ENCODE results near the gene CSNK1G2. TPM values are rescaled to one million over a fixed set of nuclear protein-coding genes. Genes with fewer than 3 reads are reported as not detected.

CSNK1G2 gene
- total and polyA plus RNA-seq, 2 of the 13 experiments (the other 11 are each of a cell fraction or from before 2014, with no cell fraction given) = 53.8 to 72.5 TPM

DNA sequence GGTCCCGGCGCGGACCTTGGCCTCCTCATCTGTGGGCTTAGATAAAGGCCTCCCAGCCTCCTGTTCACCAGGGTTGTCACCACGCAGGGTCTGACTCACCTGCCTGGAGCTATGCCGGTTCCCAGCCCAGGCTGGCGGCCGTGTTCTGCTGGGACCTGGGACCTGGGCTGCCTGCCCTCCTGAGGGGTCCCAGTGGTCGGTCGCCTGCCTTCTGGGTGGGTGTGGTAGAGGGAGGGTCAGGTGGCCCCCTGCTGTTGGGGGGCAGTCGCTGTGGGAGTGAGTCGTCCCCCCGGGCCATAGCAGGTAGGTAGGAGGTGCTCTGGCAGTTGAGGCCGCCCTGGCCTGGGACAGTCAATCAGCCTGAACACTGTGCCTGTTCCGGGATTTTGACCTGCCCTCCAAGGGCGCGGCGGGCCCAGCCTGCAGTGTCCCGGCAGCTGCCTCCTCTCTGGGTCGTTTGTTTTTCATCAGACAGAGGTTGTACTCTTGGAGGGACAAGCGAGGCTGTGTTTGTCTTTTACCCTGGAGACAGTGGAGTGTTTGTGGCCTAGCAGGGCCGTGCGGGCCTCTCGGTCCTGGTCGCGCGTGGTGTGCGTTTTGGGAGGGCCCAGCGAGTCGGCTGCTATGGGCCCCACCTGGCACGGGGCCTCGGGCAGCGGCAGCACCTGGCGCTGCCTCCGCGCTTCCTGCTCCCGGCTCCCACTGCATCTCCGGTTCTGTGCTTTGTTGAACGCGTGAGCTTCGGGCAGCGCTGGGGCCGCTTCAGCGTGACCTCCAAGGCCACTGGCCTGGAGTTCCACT is 33.2 kb upstream of the CSNK1G2 start (continued):
- TF ChIP-seq CENPT (CRISPR knock-in tag; IDR thresholded peaks at IDR 0.05; ENCODE audit: low read depth) (0 out of 2 replicates have a peak, but pooled peaks have one; percentile 47), SMAD1 (CRISPR knock-in tag; IDR thresholded peaks at IDR 0.05; ENCODE audit: borderline replicate concordance, low read depth) (peak; percentile 11; the same call in 1 of the 2 replicates), KLF6 (CRISPR knock-in tag; IDR thresholded peaks at IDR 0.05) (no peak), CREB1 (IDR thresholded peaks at IDR 0.05) (no peak), CREB1 (CRISPR knock-in tag; IDR thresholded peaks at IDR 0.05) (no peak), HHEX (CRISPR knock-in tag; IDR thresholded peaks at IDR 0.05) (no peak), SKI (IDR thresholded peaks at IDR 0.05; ENCODE audit: partially characterized antibody) (no peak), ZNF17 (CRISPR knock-in tag; IDR thresholded peaks at IDR 0.05) (no peak), ZNF263 (CRISPR knock-in tag; IDR thresholded peaks at IDR 0.05) (0 out of 2 replicates have a peak, but pooled peaks have one; percentile 17), ZNF773 (CRISPR knock-in tag; IDR thresholded peaks at IDR 0.05; ENCODE audit: borderline replicate concordance) (no peak), ZNF34 (CRISPR knock-in tag; IDR thresholded peaks at IDR 0.05; ENCODE audit: borderline replicate concordance) (no peak), HNRNPL (IDR thresholded peaks at IDR 0.05; ENCODE audit: low read depth, low read length) (peak; percentile 74; the same call in 1 of the 2 replicates), ZSCAN22 (CRISPR knock-in tag; IDR thresholded peaks at IDR 0.05) (no peak), PHB2 (IDR thresholded peaks at IDR 0.05; ENCODE audit: partially characterized antibody) (no peak), ZBTB7A (CRISPR knock-in tag; IDR thresholded peaks at IDR 0.05) (no peak), HOXD1 (CRISPR knock-in tag; IDR thresholded peaks at IDR 0.05) (no peak), ETV6 (CRISPR knock-in tag; conservative IDR thresholded peaks at IDR 0.05) (no peak), HNRNPH1 (optimal IDR thresholded peaks at IDR 0.05; ENCODE audit: low read depth, low read length) (no peak)
- TF ChIP-seq, protein P1, sequence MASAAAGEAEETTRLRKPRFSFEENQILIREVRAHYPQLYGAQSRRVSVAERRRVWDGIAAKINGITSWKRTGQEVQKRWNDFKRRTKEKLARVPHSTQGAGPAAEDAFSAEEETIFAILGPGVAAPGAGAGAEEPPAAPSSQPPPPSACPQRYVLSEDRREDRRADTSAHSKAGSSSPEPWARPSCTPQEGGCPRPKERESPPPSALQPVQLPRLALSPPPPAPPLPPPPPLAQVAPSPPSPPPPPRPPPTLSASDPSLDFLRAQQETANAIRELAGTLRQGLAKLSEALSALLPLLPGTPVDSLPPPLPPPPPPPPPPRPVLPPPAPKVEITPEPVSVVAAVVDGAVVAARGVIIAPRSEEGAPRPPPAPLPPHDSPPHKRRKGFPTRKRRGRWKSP (CRISPR knock-in tag; IDR thresholded peaks at IDR 0.05) = no peak; the same call in 1 of the 2 replicates
- TF ChIP-seq, protein P2, sequence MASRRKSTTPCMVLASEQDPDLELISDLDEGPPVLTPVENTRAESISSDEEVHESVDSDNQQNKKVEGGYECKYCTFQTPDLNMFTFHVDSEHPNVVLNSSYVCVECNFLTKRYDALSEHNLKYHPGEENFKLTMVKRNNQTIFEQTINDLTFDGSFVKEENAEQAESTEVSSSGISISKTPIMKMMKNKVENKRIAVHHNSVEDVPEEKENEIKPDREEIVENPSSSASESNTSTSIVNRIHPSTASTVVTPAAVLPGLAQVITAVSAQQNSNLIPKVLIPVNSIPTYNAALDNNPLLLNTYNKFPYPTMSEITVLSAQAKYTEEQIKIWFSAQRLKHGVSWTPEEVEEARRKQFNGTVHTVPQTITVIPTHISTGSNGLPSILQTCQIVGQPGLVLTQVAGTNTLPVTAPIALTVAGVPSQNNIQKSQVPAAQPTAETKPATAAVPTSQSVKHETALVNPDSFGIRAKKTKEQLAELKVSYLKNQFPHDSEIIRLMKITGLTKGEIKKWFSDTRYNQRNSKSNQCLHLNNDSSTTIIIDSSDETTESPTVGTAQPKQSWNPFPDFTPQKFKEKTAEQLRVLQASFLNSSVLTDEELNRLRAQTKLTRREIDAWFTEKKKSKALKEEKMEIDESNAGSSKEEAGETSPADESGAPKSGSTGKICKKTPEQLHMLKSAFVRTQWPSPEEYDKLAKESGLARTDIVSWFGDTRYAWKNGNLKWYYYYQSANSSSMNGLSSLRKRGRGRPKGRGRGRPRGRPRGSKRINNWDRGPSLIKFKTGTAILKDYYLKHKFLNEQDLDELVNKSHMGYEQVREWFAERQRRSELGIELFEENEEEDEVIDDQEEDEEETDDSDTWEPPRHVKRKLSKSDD (CRISPR knock-in tag; IDR thresholded peaks at IDR 0.05; ENCODE audit: low read depth) = no peak
- TF ChIP-seq, protein P3, sequence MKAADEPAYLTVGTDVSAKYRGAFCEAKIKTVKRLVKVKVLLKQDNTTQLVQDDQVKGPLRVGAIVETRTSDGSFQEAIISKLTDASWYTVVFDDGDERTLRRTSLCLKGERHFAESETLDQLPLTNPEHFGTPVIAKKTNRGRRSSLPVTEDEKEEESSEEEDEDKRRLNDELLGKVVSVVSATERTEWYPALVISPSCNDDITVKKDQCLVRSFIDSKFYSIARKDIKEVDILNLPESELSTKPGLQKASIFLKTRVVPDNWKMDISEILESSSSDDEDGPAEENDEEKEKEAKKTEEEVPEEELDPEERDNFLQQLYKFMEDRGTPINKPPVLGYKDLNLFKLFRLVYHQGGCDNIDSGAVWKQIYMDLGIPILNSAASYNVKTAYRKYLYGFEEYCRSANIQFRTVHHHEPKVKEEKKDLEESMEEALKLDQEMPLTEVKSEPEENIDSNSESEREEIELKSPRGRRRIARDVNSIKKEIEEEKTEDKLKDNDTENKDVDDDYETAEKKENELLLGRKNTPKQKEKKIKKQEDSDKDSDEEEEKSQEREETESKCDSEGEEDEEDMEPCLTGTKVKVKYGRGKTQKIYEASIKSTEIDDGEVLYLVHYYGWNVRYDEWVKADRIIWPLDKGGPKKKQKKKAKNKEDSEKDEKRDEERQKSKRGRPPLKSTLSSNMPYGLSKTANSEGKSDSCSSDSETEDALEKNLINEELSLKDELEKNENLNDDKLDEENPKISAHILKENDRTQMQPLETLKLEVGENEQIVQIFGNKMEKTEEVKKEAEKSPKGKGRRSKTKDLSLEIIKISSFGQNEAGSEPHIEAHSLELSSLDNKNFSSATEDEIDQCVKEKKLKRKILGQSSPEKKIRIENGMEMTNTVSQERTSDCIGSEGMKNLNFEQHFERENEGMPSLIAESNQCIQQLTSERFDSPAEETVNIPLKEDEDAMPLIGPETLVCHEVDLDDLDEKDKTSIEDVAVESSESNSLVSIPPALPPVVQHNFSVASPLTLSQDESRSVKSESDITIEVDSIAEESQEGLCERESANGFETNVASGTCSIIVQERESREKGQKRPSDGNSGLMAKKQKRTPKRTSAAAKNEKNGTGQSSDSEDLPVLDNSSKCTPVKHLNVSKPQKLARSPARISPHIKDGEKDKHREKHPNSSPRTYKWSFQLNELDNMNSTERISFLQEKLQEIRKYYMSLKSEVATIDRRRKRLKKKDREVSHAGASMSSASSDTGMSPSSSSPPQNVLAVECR (CRISPR knock-in tag; IDR thresholded peaks at IDR 0.05; ENCODE audit: borderline replicate concordance) = peak; percentile 70
- TF ChIP-seq, protein P4, sequence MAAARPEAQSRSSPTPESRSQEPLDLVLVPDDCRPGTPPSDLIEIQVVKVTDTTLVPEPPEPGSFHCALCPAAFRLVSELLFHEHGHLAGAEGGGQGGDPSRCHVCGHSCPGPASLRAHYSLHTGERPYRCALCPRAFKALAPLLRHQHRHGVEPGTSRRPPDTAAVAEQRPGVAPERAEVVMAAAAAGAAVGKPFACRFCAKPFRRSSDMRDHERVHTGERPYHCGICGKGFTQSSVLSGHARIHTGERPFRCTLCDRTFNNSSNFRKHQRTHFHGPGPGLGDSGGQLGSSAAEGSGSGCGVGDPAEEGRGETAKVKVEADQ (CRISPR knock-in tag; IDR thresholded peaks at IDR 0.05; ENCODE audit: borderline replicate concordance) = peak; percentile 72; the same call in 1 of the 2 replicates
